B cell (primary cell): ENCODE data around the gene WDR47. TPM values are rescaled to one million over a fixed set of nuclear protein-coding genes. Genes with fewer than 3 reads are reported as not detected.
"Not testable (repeated sequence)": the region's sequence is repeated elsewhere in the genome, so short reads cannot be mapped to it uniquely, and the experiment has no call there.

Experiments
- ATAC-seq: fragments of 200-7000 bp; cut with Tn5 transposase; one replicate; pipeline ENCODE4 v1.10.0; 2021; ENCODE audit warnings: low read depth, mild to moderate bottlenecking, moderate number of reproducible peaks, moderate library complexity
- CTCF ChIA-PET: fragments of 350-600 bp; sonication (Branson Sonifier 250); formaldehyde crosslinking; loops from one replicate; lab custom pipeline; 2021; ENCODE audit warnings: antibody characterized with exemption, inconsistent platforms; lab: Charles Lee
- POLR2A ChIA-PET: fragments of 350-600 bp; sonication (Branson Sonifier 250); formaldehyde crosslinking; loops from one replicate; lab custom pipeline; 2021; ENCODE audit warnings: antibody characterized with exemption; lab: Charles Lee
- DNase-seq: peaks from one replicate; pipeline ENCODE4 v3.0.0; 2013
- H2AFZ ChIP-seq: 2 replicates; pipeline ENCODE4 v1.6.1; 2012; ENCODE audit warnings: mild to moderate bottlenecking, low read depth, low read length; ENCODE audit not compliant: insufficient read depth, poor library complexity, severe bottlenecking
- H3K27ac ChIP-seq, 2 donors: 1 replicate in 1 of 2; 2 replicates in 1 of 2; pipeline ENCODE4 v1.5.1; 2012 to 2013; ENCODE audit warnings: low read length in 2 of 2, mild to moderate bottlenecking in 2 of 2, moderate library complexity in 1 of 2
- H3K27me3 ChIP-seq, 4 experiments: fragments of 200-600 bp in 1 of 4; sonication (generic) in 1 of 4; replicated peaks in 1 of 4; 1 replicate in 2 of 4; 2 replicates in 2 of 4; pipeline versions ENCODE4 v1.6.1 to v1.7.0; 2013 to 2016; ENCODE audit warnings: low read length in 3 of 4, mild to moderate bottlenecking in 2 of 4, mixed read lengths in 1 of 4, moderate library complexity in 1 of 4; ENCODE audit not compliant: insufficient read depth in 4 of 4, control insufficient read depth in 3 of 4; ENCODE audit errors: control extremely low read depth in 1 of 4
- H3K36me3 ChIP-seq, 2 experiments: replicated peaks in 1 of 2; 1 replicate in 1 of 2; 2 replicates in 1 of 2; pipeline versions ENCODE4 v1.6.1 to v1.7.1; 2013; ENCODE audit warnings: low read length in 1 of 2; ENCODE audit not compliant: insufficient read depth in 2 of 2, control insufficient read depth in 1 of 2; ENCODE audit errors: control extremely low read depth in 1 of 2, extremely low read depth in 1 of 2
- H3K4me1 ChIP-seq, 2 donors: fragments of 200-600 bp in 1 of 2; sonication (generic) in 1 of 2; 1 replicate in 1 of 2; 2 replicates in 1 of 2; pipeline versions ENCODE4 v1.5.1 to v1.6.1; 2013 to 2017; ENCODE audit warnings: low read length in 2 of 2; ENCODE audit not compliant: control insufficient read depth in 2 of 2, insufficient read depth in 2 of 2
- H3K4me2 ChIP-seq: replicated peaks from 2 replicates; pipeline ENCODE3; 2012; ENCODE audit warnings: mild to moderate bottlenecking, low read depth, low read length; ENCODE audit not compliant: poor library complexity, severe bottlenecking
- H3K4me3 ChIP-seq, 5 experiments: fragments of 200-600 bp in 1 of 5; sonication (generic) in 1 of 5; 1 replicate in 3 of 5; 2 replicates in 2 of 5; pipeline versions ENCODE4 v1.5.1 to v1.7.0; 2011 to 2016; ENCODE audit warnings: low read length in 4 of 5, mild to moderate bottlenecking in 4 of 5, low read depth in 2 of 5, control low read depth in 1 of 5, moderate library complexity in 1 of 5; ENCODE audit not compliant: insufficient read depth in 1 of 5; ENCODE audit errors: control extremely low read depth in 1 of 5, extremely low read depth in 1 of 5
- H3K79me2 ChIP-seq: fragments of 200-600 bp; sonication (generic); one replicate; pipeline ENCODE4 v1.6.0; 2016; ENCODE audit warnings: low read length; ENCODE audit not compliant: control insufficient read depth, insufficient read depth
- H3K9ac ChIP-seq: fragments of 200-600 bp; sonication (generic); 2 replicates; pipeline ENCODE4 v1.6.1; 2017; ENCODE audit warnings: mild to moderate bottlenecking, low read length, moderate library complexity
- H3K9me3 ChIP-seq, 3 donors: one replicate each; pipeline versions ENCODE4 v1.6.1 to v1.7.1; 2013; ENCODE audit warnings: low read length in 2 of 3; ENCODE audit not compliant: control insufficient read depth in 2 of 3, insufficient read depth in 1 of 3; ENCODE audit errors: control extremely low read depth in 1 of 3
- H4K20me1 ChIP-seq: 2 replicates; pipeline ENCODE4 v1.6.0; 2012; ENCODE audit warnings: mild to moderate bottlenecking, low read length; ENCODE audit not compliant: insufficient read depth, control insufficient read depth, poor library complexity, severe bottlenecking
- H3K27ac Mint-ChIP-seq: one replicate; pipeline ENCODE4 v1.8.0; 2021; ENCODE audit warnings: mixed read lengths
- H3K27me3 Mint-ChIP-seq: one replicate; pipeline ENCODE4 v1.8.0; 2021; ENCODE audit warnings: mixed read lengths
- H3K4me1 Mint-ChIP-seq: one replicate; pipeline ENCODE4 v1.8.0; 2021; ENCODE audit warnings: mixed read lengths
- H3K4me3 Mint-ChIP-seq: one replicate; pipeline ENCODE4 v1.8.0; 2021; ENCODE audit warnings: mixed read lengths
- H3K9me3 Mint-ChIP-seq: one replicate; pipeline ENCODE4 v1.8.0; 2022; ENCODE audit warnings: mixed read lengths; ENCODE audit not compliant: insufficient read depth
- EZH2 ChIP-seq: IDR thresholded peaks from 2 replicates; pipeline ENCODE4 v1.6.1; 2012; ENCODE audit warnings: borderline replicate concordance, low read depth, mild to moderate bottlenecking, moderate library complexity, low read length; ENCODE audit not compliant: insufficient read depth, poor library complexity, severe bottlenecking
- WGBS: methylation state at CpG from one replicate; pipeline ENCODE4 v1.1.5; 2013; ENCODE audit warnings: missing lambda C conversion rate; ENCODE audit not compliant: insufficient coverage; 5-methylcytosine and 5-hydroxymethylcytosine counted together
- intact Hi-C: fragments of 100-400 bp; cut with micrococcal nuclease; formaldehyde crosslinking; loops from one replicate; pipeline ENCODE4 v1.10.0; 2022
- polyA plus RNA-seq: library from polyadenylated mRNA; depleted of rRNA; stranded (reverse); fragments of >200 nt; gene quantifications from 2 replicates; pipeline ENCODE4 v1.2.3, GENCODE V29; 2012
- total RNA-seq, 2 donors: library from RNA; stranded (reverse); fragments of 120-200 nt in 1 of 2; gene quantifications; 1 replicate in 1 of 2; 2 replicates in 1 of 2; pipeline versions ENCODE4 v1.2.3 to v1.2.4, GENCODE V29; 2013 to 2022
- TF ChIP-seq, protein P1 (sequence below): fragments of 200-600 bp; IDR thresholded peaks from one replicate; pipeline ENCODE4 v1.8.0; 2022; ENCODE audit warnings: antibody characterized with exemption, mild to moderate bottlenecking

The WDR47 gene
- total and polyA plus RNA-seq, 2 donors (not counting 1 experiment from before 2014, with no cell fraction given), result 4.4 to 21.6 TPM

DNA sequence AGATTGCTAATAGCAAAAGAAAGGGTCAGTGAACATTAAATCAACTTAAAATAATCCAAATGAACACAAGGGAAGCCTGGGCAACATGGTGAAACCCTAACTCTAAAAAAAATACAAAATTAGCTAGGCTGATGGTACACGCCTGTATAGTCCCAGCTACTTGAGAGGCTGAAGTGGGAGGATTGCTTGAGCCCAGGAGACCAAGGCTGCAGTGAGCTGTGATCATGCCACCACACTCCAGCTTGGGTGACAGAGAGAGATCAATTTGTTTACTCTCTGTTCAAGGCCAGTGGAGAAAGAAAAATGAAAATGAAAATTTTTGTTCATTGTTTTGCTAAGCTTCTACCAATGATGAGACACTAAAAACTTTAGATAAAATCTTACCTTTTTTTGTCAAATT is 24.8 kb downstream of the WDR47 start:
- ChIA-PET CTCF (interaction anchor here (1.5 kb wide), 1 partner anchor 11 kb away, joined by 5 read pairs; no protein-coding TSS in a partner anchor), POLR2A (no interaction called here)
- Mint-ChIP-seq H3K27me3 (no peaks in the 10 kb centered on the region), H3K9me3 (no peaks in the 10 kb centered on the region), H3K4me1 (no peaks in the 10 kb centered on the region), H3K27ac (no peak overlapping the region), H3K4me3 (no peak overlapping the region)
- TF ChIP-seq, protein P1, sequence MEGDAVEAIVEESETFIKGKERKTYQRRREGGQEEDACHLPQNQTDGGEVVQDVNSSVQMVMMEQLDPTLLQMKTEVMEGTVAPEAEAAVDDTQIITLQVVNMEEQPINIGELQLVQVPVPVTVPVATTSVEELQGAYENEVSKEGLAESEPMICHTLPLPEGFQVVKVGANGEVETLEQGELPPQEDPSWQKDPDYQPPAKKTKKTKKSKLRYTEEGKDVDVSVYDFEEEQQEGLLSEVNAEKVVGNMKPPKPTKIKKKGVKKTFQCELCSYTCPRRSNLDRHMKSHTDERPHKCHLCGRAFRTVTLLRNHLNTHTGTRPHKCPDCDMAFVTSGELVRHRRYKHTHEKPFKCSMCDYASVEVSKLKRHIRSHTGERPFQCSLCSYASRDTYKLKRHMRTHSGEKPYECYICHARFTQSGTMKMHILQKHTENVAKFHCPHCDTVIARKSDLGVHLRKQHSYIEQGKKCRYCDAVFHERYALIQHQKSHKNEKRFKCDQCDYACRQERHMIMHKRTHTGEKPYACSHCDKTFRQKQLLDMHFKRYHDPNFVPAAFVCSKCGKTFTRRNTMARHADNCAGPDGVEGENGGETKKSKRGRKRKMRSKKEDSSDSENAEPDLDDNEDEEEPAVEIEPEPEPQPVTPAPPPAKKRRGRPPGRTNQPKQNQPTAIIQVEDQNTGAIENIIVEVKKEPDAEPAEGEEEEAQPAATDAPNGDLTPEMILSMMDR, result no peak
- TF ChIP-seq EZH2, result no peak
- H3K79me2 ChIP-seq, result no peaks in the 10 kb centered on the region
- H3K4me2 ChIP-seq, result no peak overlapping the region
- H3K9me3 ChIP-seq, result peaks cover 1 to 13% (median 6%) of the 10 kb centered on the region in 3 donors
- H4K20me1 ChIP-seq, result no peaks in the 10 kb centered on the region
- no peak overlapping the region for H3K4me3 ChIP-seq
- ATAC-seq, result no peak
- no peak for DNase-seq
- no CpG with 5 or more reads among the region's 1 CpG for WGBS
- peaks cover 5 to 26% of the 10 kb centered on the region in 2 experiments for H3K36me3 ChIP-seq
- no peaks in the 10 kb centered on the region for H3K4me1 ChIP-seq
- no peak overlapping the region for H3K9ac ChIP-seq
- no peak overlapping the region for H3K27ac ChIP-seq
- H2AFZ ChIP-seq, result no peak overlapping the region
- intact Hi-C loops, result no loop called here
- H3K27me3 ChIP-seq, result no peaks in the 10 kb centered on the region

GRCh38 chr1:109011335-109011734 is 30.6 kb downstream of the WDR47 start:
- no peak overlapping the region for H3K4me3 ChIP-seq
- no peaks in the 10 kb centered on the region for H3K4me1 Mint-ChIP-seq
- no peak overlapping the region for H3K27ac Mint-ChIP-seq
- no peak overlapping the region for H3K27ac ChIP-seq
- intact Hi-C loops, result no loop called here
- no peaks in the 10 kb centered on the region for H3K9me3 Mint-ChIP-seq
- H3K27me3 ChIP-seq, result no peaks in the 10 kb centered on the region
- no peak overlapping the region for H3K4me3 Mint-ChIP-seq
- H3K27me3 Mint-ChIP-seq, result no peaks in the 10 kb centered on the region
- no peak overlapping the region for H3K9ac ChIP-seq
- no peak for ATAC-seq
- WGBS, result 96% methylated on average over 6 of the region's 7 CpGs
- no peaks in the 10 kb centered on the region for H3K4me1 ChIP-seq
- peaks cover 0 to under 1% (median 0%) of the 10 kb centered on the region in 3 donors for H3K9me3 ChIP-seq
- POLR2A ChIA-PET, result no interaction called here
- no peak for DNase-seq
- TF ChIP-seq EZH2, result no peak
- TF ChIP-seq, protein P1, result no peak
- no peak overlapping the region for H3K4me2 ChIP-seq
- CTCF ChIA-PET, result no interaction called here
- no peak overlapping the region for H2AFZ ChIP-seq
- H4K20me1 ChIP-seq, result no peaks in the 10 kb centered on the region
- H3K36me3 ChIP-seq, result peaks cover 2 to 30% of the 10 kb centered on the region in 2 experiments
- no peaks in the 10 kb centered on the region for H3K79me2 ChIP-seq

DNA sequence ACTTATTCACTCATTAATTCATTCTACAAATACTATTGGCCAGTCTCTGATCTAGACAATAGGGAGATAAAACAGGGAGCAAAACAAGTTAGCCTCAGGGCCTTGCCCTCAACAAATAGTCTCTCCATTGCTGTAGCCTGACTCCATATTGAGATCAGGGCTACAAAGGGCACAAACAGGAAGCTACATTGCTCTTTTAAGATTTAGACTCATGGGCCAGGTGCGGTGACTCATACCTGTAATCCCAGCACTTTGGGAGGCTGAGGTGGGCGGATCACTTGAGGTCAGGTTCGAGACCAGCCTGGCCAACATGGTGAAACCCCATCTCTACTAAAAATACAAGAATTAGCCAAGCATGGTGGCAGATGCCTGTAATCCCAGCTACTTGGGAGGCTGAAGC is 45.3 kb downstream of the WDR47 start:
- H3K79me2 ChIP-seq, H4K20me1 ChIP-seq, ATAC-seq, H3K9me3 Mint-ChIP-seq, H3K4me3 ChIP-seq, H3K27ac Mint-ChIP-seq, intact Hi-C loops, H3K27me3 Mint-ChIP-seq, H3K27me3 ChIP-seq, H3K9ac ChIP-seq, H3K4me2 ChIP-seq, H3K4me3 Mint-ChIP-seq, H3K4me1 Mint-ChIP-seq, H2AFZ ChIP-seq, DNase-seq, CTCF ChIA-PET, H3K4me1 ChIP-seq, H3K9me3 ChIP-seq, H3K27ac ChIP-seq, POLR2A ChIA-PET: not testable (repeated sequence)
- peaks cover 4 to 23% of the 10 kb centered on the region in 2 experiments for H3K36me3 ChIP-seq
- WGBS, result 85% methylated on average over 2 of the region's 3 CpGs
